KMS-11 (cell line): ENCODE data around the gene PACRGL.

Experiments
- H2AFZ ChIP-seq: fragments of 200-600 bp; sonication (generic); 2 replicates; pipeline ENCODE4 v1.6.1; 2016; ENCODE audit warnings: antibody characterized with exemption, mixed run types, low read depth
- H3K27ac ChIP-seq: fragments of 200-600 bp; sonication (generic); 2 replicates; pipeline ENCODE4 v1.6.1; 2016; ENCODE audit warnings: mild to moderate bottlenecking, mixed run types
- H3K27me3 ChIP-seq: fragments of 200-600 bp; sonication (generic); 2 replicates; pipeline ENCODE4 v1.6.1; 2017; ENCODE audit warnings: mild to moderate bottlenecking, low read depth, mixed run types, moderate library complexity; ENCODE audit not compliant: insufficient read depth
- H3K36me3 ChIP-seq: fragments of 200-600 bp; sonication (generic); 2 replicates; pipeline ENCODE4 v1.6.1; 2017; ENCODE audit warnings: mild to moderate bottlenecking, mixed run types; ENCODE audit not compliant: insufficient read depth
- H3K4me1 ChIP-seq: fragments of 200-600 bp; sonication (generic); 2 replicates; pipeline ENCODE4 v1.6.1; 2016; ENCODE audit warnings: mild to moderate bottlenecking, low read depth, mixed run types; ENCODE audit not compliant: poor library complexity, severe bottlenecking
- H3K4me2 ChIP-seq: fragments of 200-600 bp; sonication (generic); 2 replicates; pipeline ENCODE4 v1.7.0; 2016; ENCODE audit warnings: mild to moderate bottlenecking, mixed run types
- H3K4me3 ChIP-seq: fragments of 200-600 bp; sonication (generic); IDR thresholded peaks from 2 replicates; pipeline ENCODE4 v1.6.1; 2017; ENCODE audit warnings: low read depth, low read length, mixed read lengths; ENCODE audit not compliant: insufficient read depth
- H3K79me2 ChIP-seq: fragments of 200-600 bp; sonication (generic); 2 replicates; pipeline ENCODE4 v1.6.1; 2016; ENCODE audit warnings: low read depth, mixed run types; ENCODE audit not compliant: insufficient read depth
- H3K9ac ChIP-seq: fragments of 200-600 bp; sonication (generic); 2 replicates; pipeline ENCODE4 v1.6.1; 2016; ENCODE audit warnings: mild to moderate bottlenecking, mixed run types
- H4K20me1 ChIP-seq: fragments of 200-600 bp; sonication (generic); 2 replicates; pipeline ENCODE4 v1.6.1; 2016; ENCODE audit warnings: mild to moderate bottlenecking, mixed run types; ENCODE audit not compliant: insufficient read depth
- CTCF ChIP-seq: fragments of 200-600 bp; sonication (generic); conservative IDR thresholded peaks from 2 replicates; pipeline ENCODE4 v1.6.1; 2017; ENCODE audit warnings: low read depth, mild to moderate bottlenecking, antibody characterized with exemption, low read length, moderate library complexity, mixed read lengths

PACRGL gene

GRCh38 chr4:20666012-20666860 is 34.0 kb upstream of the PACRGL start:
- no peak overlapping the region for H3K4me3 ChIP-seq
- H3K79me2 ChIP-seq: no peaks in the 10 kb centered on the region
- H3K27ac ChIP-seq: no peak overlapping the region
- H3K4me1 ChIP-seq: no peaks in the 10 kb centered on the region
- no peak for TF ChIP-seq CTCF
- no peaks in the 10 kb centered on the region for H3K27me3 ChIP-seq
- no peak overlapping the region for H2AFZ ChIP-seq
- H3K4me2 ChIP-seq: no peak overlapping the region
- no peak overlapping the region for H3K9ac ChIP-seq
- no peaks in the 10 kb centered on the region for H3K36me3 ChIP-seq
- H4K20me1 ChIP-seq: no peaks in the 10 kb centered on the region

- TF ChIP-seq CTCF: no peak
- Histone ChIP-seq H3K4me1 (no peaks in the 10 kb centered on the region), H2AFZ (no peak overlapping the region)
Observed at GRCh38 chr4:20672262-20672661, 28.0 kb upstream of the PACRGL start.

GRCh38 chr4:20675786-20676185 is 24.5 kb upstream of the PACRGL start:
- no peak overlapping the region for H3K27ac ChIP-seq
- no peak overlapping the region for H2AFZ ChIP-seq
- no peak overlapping the region for H3K9ac ChIP-seq
- H3K27me3 ChIP-seq: no peaks in the 10 kb centered on the region
- H4K20me1 ChIP-seq: no peaks in the 10 kb centered on the region
- no peak for TF ChIP-seq CTCF
- H3K4me1 ChIP-seq: no peaks in the 10 kb centered on the region
- no peak overlapping the region for H3K4me2 ChIP-seq
- H3K36me3 ChIP-seq: no peaks in the 10 kb centered on the region
- no peaks in the 10 kb centered on the region for H3K79me2 ChIP-seq
- no peak overlapping the region for H3K4me3 ChIP-seq

More at GRCh38 chr4:20672262-20672661, 28.0 kb upstream of the PACRGL start:
- no peaks in the 10 kb centered on the region for H4K20me1 ChIP-seq
- no peak overlapping the region for H3K27ac ChIP-seq
- H3K4me2 ChIP-seq: no peak overlapping the region
- H3K4me3 ChIP-seq: no peak overlapping the region
- H3K36me3 ChIP-seq: no peaks in the 10 kb centered on the region
- no peaks in the 10 kb centered on the region for H3K79me2 ChIP-seq
- no peak overlapping the region for H3K9ac ChIP-seq
- no peaks in the 10 kb centered on the region for H3K27me3 ChIP-seq

- no peak overlapping the region for H3K4me3 ChIP-seq
- H3K79me2 ChIP-seq: no peaks in the 10 kb centered on the region
- no peak overlapping the region for H2AFZ ChIP-seq
- no peaks in the 10 kb centered on the region for H3K4me1 ChIP-seq
- H3K36me3 ChIP-seq: no peaks in the 10 kb centered on the region
- no peak for TF ChIP-seq CTCF
- no peaks in the 10 kb centered on the region for H4K20me1 ChIP-seq
- no peak overlapping the region for H3K27ac ChIP-seq
- H3K27me3 ChIP-seq: no peaks in the 10 kb centered on the region
- H3K9ac ChIP-seq: no peak overlapping the region
- no peak overlapping the region for H3K4me2 ChIP-seq
Observed at GRCh38 chr4:20676501-20677197, 23.6 kb upstream of the PACRGL start.
